ENCODE results near the gene C1orf198.

DNA sequence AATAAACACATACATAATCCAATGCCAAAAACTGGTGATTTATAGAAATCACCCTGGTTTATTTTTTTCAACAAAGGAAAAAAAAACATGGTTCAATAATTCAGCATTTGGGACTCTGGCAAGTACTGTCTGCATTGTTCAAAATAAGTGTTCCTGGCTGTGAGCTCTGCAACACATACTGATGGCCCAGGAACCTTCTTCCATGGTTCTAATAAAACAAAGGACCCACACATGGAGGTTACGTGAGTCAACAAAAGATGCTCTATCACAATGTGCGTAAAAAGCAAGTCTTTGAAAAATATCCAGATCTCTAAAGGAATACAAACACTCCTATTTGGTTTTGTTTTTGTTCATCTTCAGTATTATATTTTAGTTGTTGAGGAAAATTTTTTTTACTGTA is 37.9 kb upstream of the C1orf198 start:
- no peak for TF ChIP-seq SMC3 (IDR thresholded peaks at IDR 0.05)
- TF ChIP-seq, protein P1, sequence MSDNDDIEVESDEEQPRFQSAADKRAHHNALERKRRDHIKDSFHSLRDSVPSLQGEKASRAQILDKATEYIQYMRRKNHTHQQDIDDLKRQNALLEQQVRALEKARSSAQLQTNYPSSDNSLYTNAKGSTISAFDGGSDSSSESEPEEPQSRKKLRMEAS (IDR thresholded peaks at IDR 0.05): no peak
- TF ChIP-seq, protein P2, sequence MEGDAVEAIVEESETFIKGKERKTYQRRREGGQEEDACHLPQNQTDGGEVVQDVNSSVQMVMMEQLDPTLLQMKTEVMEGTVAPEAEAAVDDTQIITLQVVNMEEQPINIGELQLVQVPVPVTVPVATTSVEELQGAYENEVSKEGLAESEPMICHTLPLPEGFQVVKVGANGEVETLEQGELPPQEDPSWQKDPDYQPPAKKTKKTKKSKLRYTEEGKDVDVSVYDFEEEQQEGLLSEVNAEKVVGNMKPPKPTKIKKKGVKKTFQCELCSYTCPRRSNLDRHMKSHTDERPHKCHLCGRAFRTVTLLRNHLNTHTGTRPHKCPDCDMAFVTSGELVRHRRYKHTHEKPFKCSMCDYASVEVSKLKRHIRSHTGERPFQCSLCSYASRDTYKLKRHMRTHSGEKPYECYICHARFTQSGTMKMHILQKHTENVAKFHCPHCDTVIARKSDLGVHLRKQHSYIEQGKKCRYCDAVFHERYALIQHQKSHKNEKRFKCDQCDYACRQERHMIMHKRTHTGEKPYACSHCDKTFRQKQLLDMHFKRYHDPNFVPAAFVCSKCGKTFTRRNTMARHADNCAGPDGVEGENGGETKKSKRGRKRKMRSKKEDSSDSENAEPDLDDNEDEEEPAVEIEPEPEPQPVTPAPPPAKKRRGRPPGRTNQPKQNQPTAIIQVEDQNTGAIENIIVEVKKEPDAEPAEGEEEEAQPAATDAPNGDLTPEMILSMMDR (IDR thresholded peaks at IDR 0.05): no peak
- no peak for TF ChIP-seq HOXA7 (CRISPR knock-in tag; IDR thresholded peaks at IDR 0.05)
- TF ChIP-seq MAZ (IDR thresholded peaks at IDR 0.05; ENCODE audit: borderline replicate concordance, low read depth, low read length): no peak
- TF ChIP-seq, protein P3, sequence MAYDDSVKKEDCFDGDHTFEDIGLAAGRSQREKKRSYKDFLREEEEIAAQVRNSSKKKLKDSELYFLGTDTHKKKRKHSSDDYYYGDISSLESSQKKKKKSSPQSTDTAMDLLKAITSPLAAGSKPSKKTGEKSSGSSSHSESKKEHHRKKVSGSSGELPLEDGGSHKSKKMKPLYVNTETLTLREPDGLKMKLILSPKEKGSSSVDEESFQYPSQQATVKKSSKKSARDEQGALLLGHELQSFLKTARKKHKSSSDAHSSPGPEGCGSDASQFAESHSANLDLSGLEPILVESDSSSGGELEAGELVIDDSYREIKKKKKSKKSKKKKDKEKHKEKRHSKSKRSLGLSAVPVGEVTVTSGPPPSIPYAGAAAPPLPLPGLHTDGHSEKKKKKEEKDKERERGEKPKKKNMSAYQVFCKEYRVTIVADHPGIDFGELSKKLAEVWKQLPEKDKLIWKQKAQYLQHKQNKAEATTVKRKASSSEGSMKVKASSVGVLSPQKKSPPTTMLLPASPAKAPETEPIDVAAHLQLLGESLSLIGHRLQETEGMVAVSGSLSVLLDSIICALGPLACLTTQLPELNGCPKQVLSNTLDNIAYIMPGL (CRISPR knock-in tag; IDR thresholded peaks at IDR 0.05; ENCODE audit: borderline replicate concordance): no peak
- no peak for TF ChIP-seq POLR2A (IDR thresholded peaks at IDR 0.05; ENCODE audit: low read length)
